Transverse colon (tissue), 4 donors: ENCODE measurements around the gene CDYL. TPM values are rescaled to one million over a fixed set of nuclear protein-coding genes. Genes with fewer than 3 reads are reported as not detected.

Experiments used
- DNase-seq: peaks from one replicate; pipeline ENCODE4 v3.0.0-alpha.2; 2019
- H3K27ac ChIP-seq, 4 donors: fragments of 200-600 bp; sonication (generic); 2 replicates each; pipeline ENCODE4 v1.5.1; 2016 to 2018; ENCODE audit warnings: inconsistent platforms in 4 of 4
- H3K27me3 ChIP-seq: fragments of 200-600 bp; sonication (generic); 2 replicates; pipeline ENCODE4 v1.5.1; 2017; ENCODE audit warnings: inconsistent platforms
- H3K36me3 ChIP-seq, 4 donors: fragments of 200-600 bp; sonication (generic); 2 replicates each; pipeline ENCODE4 v1.5.1; 2017 to 2019; ENCODE audit warnings: inconsistent platforms in 4 of 4
- H3K4me1 ChIP-seq, 4 donors: fragments of 200-600 bp; sonication (generic); 2 replicates each; pipeline ENCODE4 v1.5.1; 2017 to 2020; ENCODE audit warnings: inconsistent platforms in 4 of 4
- H3K4me3 ChIP-seq, 4 donors: fragments of 200-600 bp; sonication (generic); 1 replicate in 1 of 4; 2 replicates in 3 of 4; pipeline versions ENCODE4 v1.5.1 to v1.6.1; 2017 to 2019; ENCODE audit warnings: inconsistent platforms in 4 of 4
- H3K9me3 ChIP-seq, 2 donors: fragments of 200-600 bp; sonication (generic); 2 replicates each; pipeline ENCODE4 v1.5.1; 2017 to 2019; ENCODE audit warnings: inconsistent platforms in 2 of 2
- CTCF ChIP-seq, 5 experiments: fragments of 200-600 bp in 3 of 5; fragments of 450-650 bp in 2 of 5; sonication (generic) in 3 of 5; IDR thresholded peaks; 1 replicate in 2 of 5; 2 replicates in 3 of 5; pipeline ENCODE4 v1.5.1; 2016 to 2017; ENCODE audit warnings: antibody characterized with exemption in 5 of 5, inconsistent platforms in 3 of 5, mild to moderate bottlenecking in 2 of 5, moderate library complexity in 1 of 5
- EP300 ChIP-seq: sonication (generic); formaldehyde crosslinking; IDR thresholded peaks from one replicate; pipeline ENCODE4 v1.6.1; 2017; ENCODE audit warnings: antibody characterized with exemption, low read depth
- POLR2A ChIP-seq: fragments of 450-650 bp; IDR thresholded peaks from one replicate; pipeline ENCODE4 v1.6.1; 2016; ENCODE audit warnings: antibody characterized with exemption, mild to moderate bottlenecking, moderate library complexity
- POLR2AphosphoS5 ChIP-seq, 3 donors: sonication (generic); formaldehyde crosslinking; IDR thresholded peaks; one replicate each; pipeline ENCODE4 v1.6.1; 2016; ENCODE audit warnings: antibody characterized with exemption in 3 of 3
- WGBS, 2 donors: methylation state at CpG; one replicate each; pipeline ENCODE4 v1.1.5; 2018; ENCODE audit warnings: low coverage in 1 of 2; 5-methylcytosine and 5-hydroxymethylcytosine counted together
- in situ Hi-C, 4 donors: fragments of 200-750 bp; cut with MboI; loops; one replicate each; pipeline versions ENCODE4 v1.15.0 to v1.15.1; 2017; ENCODE audit warnings: low sequenced_read_pairs in 3 of 4, low pct_ligation_motif_present in 1 of 4, low pct_unique_long_range_greater_than_20kb in 1 of 4
- intact Hi-C: fragments of 100-400 bp; cut with DNase I; formaldehyde crosslinking; loops from one replicate; pipeline ENCODE4 v1.15.1; 2023; ENCODE audit warnings: low total_unique reads
- total RNA-seq, 4 donors: library from RNA; depleted of rRNA; stranded (reverse); fragments of >200 nt; gene quantifications; one replicate each; pipeline ENCODE4 v1.1.0, GENCODE V29; 2016

Gene CDYL
- total RNA-seq, 4 donors from 2014 or later, result 23.6 to 40.8 (median 30.0) TPM

GRCh38 chr6:4762294-4762693 is 13.9 kb upstream of the CDYL start:
- no peak overlapping the region for H3K27ac ChIP-seq
- no peak for DNase-seq
- H3K4me3 ChIP-seq, result no peak overlapping the region
- H3K36me3 ChIP-seq, result no peaks in the 10 kb centered on the region
- H3K4me1 ChIP-seq, result no peaks in the 10 kb centered on the region
- intact Hi-C loops, result no loop called here
- no peaks in the 10 kb centered on the region for H3K27me3 ChIP-seq
- peaks cover 8 to 16% of the 10 kb centered on the region in 2 donors for H3K9me3 ChIP-seq
- TF ChIP-seq POLR2AphosphoS5 (IDR thresholded peaks at IDR 0.05) (no peak), EP300 (no peak)
- in situ Hi-C loops, result no loop called here

GRCh38 chr6:4763921-4764320 is 12.3 kb upstream of the CDYL start:
- Histone ChIP-seq H3K4me3 (no peak overlapping the region), H3K27me3 (no peaks in the 10 kb centered on the region), H3K36me3 (no peaks in the 10 kb centered on the region), H3K4me1 (no peaks in the 10 kb centered on the region), H3K9me3 (peaks cover 8 to 16% of the 10 kb centered on the region in 2 donors), H3K27ac (no peak overlapping the region)
- in situ Hi-C loops, result no loop called here
- intact Hi-C loops, result no loop called here
- WGBS, 2 donors, result 97% methylated on average over 1 of the region's 1 CpG; no CpG with 5 or more reads in 1 of the 2 donors
- no peak for TF ChIP-seq POLR2A
- TF ChIP-seq CTCF (IDR thresholded peaks at IDR 0.05), result no peak
- no peak for TF ChIP-seq EP300
- no peak for TF ChIP-seq POLR2AphosphoS5 (IDR thresholded peaks at IDR 0.05)
- no peak for DNase-seq

DNA sequence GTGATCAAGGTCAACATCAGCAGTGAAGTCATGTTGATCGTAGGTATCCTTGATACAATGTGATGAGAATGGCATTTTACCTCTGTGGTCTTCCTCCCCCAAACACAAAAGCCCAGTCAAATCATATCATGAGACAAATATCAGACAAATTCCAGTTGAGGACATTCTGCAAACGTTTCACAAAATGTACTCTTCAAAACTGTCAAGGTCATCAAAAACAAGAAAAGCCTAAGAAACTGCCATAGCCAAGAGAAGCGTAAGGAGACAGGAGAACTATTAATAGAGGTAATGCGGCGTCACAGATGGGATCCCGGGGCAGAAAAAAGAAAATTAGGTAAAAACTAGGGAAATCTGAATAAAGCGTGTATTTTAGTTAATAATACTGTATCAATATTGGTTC is 7.4 kb upstream of the CDYL start:
- 84% methylated on average over 7 of the region's 7 CpGs for WGBS, 2 donors
- in situ Hi-C loops (no loop called here), intact Hi-C loops (no loop called here)
- no peak overlapping the region for H3K27ac ChIP-seq
- no peaks in the 10 kb centered on the region for H3K27me3 ChIP-seq
- no peak for TF ChIP-seq POLR2A
- no peak overlapping the region for H3K4me3 ChIP-seq
- no peaks in the 10 kb centered on the region for H3K4me1 ChIP-seq
- DNase-seq, result no peak
- H3K9me3 ChIP-seq, result peaks cover 1 to 7% of the 10 kb centered on the region in 2 donors
- H3K36me3 ChIP-seq, result no peaks in the 10 kb centered on the region

DNA sequence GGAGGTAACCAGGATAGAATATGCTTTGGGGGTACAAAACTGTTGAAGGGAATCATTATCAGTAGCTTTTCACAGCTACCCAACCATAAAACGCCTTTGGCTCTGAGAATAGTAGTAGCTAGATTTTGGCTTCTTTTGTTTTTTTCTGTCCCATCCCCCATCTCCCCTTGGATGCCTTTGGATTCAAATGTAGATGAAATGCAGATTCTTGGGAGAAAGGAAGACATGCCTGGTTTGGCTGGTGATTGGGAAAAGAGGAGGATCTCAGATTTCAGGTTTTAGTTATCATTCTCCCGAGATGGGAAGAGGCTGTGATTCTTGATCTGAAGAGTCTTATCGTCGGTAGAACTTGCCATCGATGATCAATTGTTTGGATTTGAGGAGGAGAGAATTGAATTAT is 3.5 kb upstream of the CDYL start:
- no peak for TF ChIP-seq POLR2A
- no peak for TF ChIP-seq POLR2AphosphoS5 (IDR thresholded peaks at IDR 0.05)
- TF ChIP-seq EP300, result no peak
- TF ChIP-seq CTCF (IDR thresholded peaks at IDR 0.05), result no peak
- in situ Hi-C loops (no loop called here), intact Hi-C loops (no loop called here)
- 79 to 84% methylated on average over 5 of the region's 5 CpGs for WGBS, 2 donors
- H3K27me3 ChIP-seq, result no peaks in the 10 kb centered on the region
- no peak for DNase-seq
- no peak overlapping the region for H3K4me3 ChIP-seq
- H3K9me3 ChIP-seq, result no peaks in the 10 kb centered on the region
- no peak overlapping the region for H3K27ac ChIP-seq
- H3K36me3 ChIP-seq, result no peaks in the 10 kb centered on the region
- peaks cover under 1 to 7% (median 5%) of the 10 kb centered on the region in 4 donors for H3K4me1 ChIP-seq

DNA sequence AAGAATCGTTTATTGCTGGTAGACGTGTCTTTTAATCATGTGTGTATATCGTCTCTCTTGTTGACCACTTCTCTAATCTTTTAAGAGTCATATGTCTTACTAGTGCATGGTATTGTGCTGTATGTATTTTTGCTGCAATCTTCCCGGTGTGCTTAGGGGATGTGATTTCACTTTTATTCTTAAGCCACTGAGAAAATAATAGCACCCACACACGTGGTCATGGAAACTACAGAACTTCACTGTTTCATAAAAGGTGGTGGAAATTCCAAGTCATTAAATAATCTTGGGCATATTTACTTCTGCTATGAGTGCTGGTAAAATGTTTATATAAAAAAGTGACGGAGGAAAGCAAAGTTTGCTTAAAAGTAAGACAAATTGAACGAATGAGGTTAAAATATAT is 3.0 kb upstream of the CDYL start:
- H3K9me3 ChIP-seq, result no peaks in the 10 kb centered on the region
- no peak for DNase-seq
- in situ Hi-C loops, result no loop called here
- peaks cover 4 to 11% (median 9%) of the 10 kb centered on the region in 4 donors for H3K4me1 ChIP-seq
- H3K36me3 ChIP-seq, result no peaks in the 10 kb centered on the region
- WGBS, 2 donors, result 49% methylated on average over 6 to 7 of the region's 7 CpGs
- H3K4me3 ChIP-seq, result no peak overlapping the region
- H3K27ac ChIP-seq, result no peak overlapping the region
- intact Hi-C loops, result no loop called here
- H3K27me3 ChIP-seq, result no peaks in the 10 kb centered on the region
- TF ChIP-seq EP300 (no peak), CTCF (IDR thresholded peaks at IDR 0.05) (no peak), POLR2A (no peak), POLR2AphosphoS5 (IDR thresholded peaks at IDR 0.05) (no peak)
